Smooth muscle cell (in vitro differentiated cells): ENCODE measurements around the gene ETDA. TPM values are rescaled to one million over a fixed set of nuclear protein-coding genes. Genes with fewer than 3 reads are reported as not detected.

Experiments used
- DNase-seq: peaks from one replicate; lab custom pipeline; 2025; ENCODE audit not compliant: unreplicated experiment; lab: John Stamatoyannopoulos, UW
- H2AFZ ChIP-seq: fragments of 200-600 bp; sonication (generic); 2 replicates; pipeline ENCODE4 v1.6.0; 2016; ENCODE audit warnings: antibody characterized with exemption, low read depth, mild to moderate bottlenecking
- H3F3A ChIP-seq: fragments of 200-600 bp; sonication (generic); 2 replicates; pipeline ENCODE4 v1.6.0; 2017; ENCODE audit warnings: antibody characterized with exemption, low read depth
- H3K27ac ChIP-seq: fragments of 200-600 bp; sonication (generic); 2 replicates; pipeline ENCODE4 v1.5.1; 2016; ENCODE audit warnings: low read depth, mild to moderate bottlenecking
- H3K27me3 ChIP-seq: fragments of 200-600 bp; sonication (generic); 2 replicates; pipeline ENCODE4 v1.6.1; 2016; ENCODE audit warnings: low read depth, mild to moderate bottlenecking
- H3K36me3 ChIP-seq: fragments of 200-600 bp; sonication (generic); 2 replicates; pipeline ENCODE4 v1.5.1; 2016; ENCODE audit warnings: low read depth
- H3K4me1 ChIP-seq: fragments of 200-600 bp; sonication (generic); 2 replicates; pipeline ENCODE4 v1.5.1; 2016; ENCODE audit warnings: low read depth
- H3K4me2 ChIP-seq: fragments of 200-600 bp; sonication (generic); 2 replicates; pipeline ENCODE4 v1.6.0; 2016; ENCODE audit warnings: mild to moderate bottlenecking
- H3K4me3 ChIP-seq: fragments of 200-600 bp; sonication (generic); 2 replicates; pipeline ENCODE4 v1.5.1; 2016; ENCODE audit warnings: mild to moderate bottlenecking
- H3K79me2 ChIP-seq: fragments of 200-600 bp; sonication (generic); 2 replicates; pipeline ENCODE4 v1.6.0; 2016; ENCODE audit warnings: low read depth, mild to moderate bottlenecking
- H3K9ac ChIP-seq: fragments of 200-600 bp; sonication (generic); 2 replicates; pipeline ENCODE4 v1.6.0; 2016; ENCODE audit warnings: low read depth
- H3K9me3 ChIP-seq: fragments of 200-600 bp; sonication (generic); replicated peaks from 2 replicates; pipeline ENCODE4 v1.5.1; 2016; ENCODE audit warnings: low read depth
- H4K20me1 ChIP-seq: fragments of 200-600 bp; sonication (generic); 2 replicates; pipeline ENCODE4 v1.6.0; 2016; ENCODE audit warnings: low read depth
- WGBS: methylation state at CpG from one replicate; pipeline ENCODE4 v1.1.7; 2016; ENCODE audit warnings: low lambda C conversion rate; 5-methylcytosine and 5-hydroxymethylcytosine counted together
- polyA plus RNA-seq: library from polyadenylated mRNA; unstranded; fragments of >200 nt; fragmentation: Nextera tagmentation; extraction: Ambion mirVana; gene quantifications from 2 replicates; pipeline ENCODE4 v1.2.1, GENCODE V29; 2016
- total RNA-seq: library from RNA; depleted of rRNA; stranded (reverse); fragments of >200 nt; gene quantifications from 2 replicates; pipeline ENCODE4 v1.2.3, GENCODE V29; 2014
- TF ChIP-seq, protein P1 (sequence below): fragments of 200-600 bp; sonication (generic); IDR thresholded peaks from 2 replicates; pipeline ENCODE4 v1.5.1; 2017; ENCODE audit warnings: borderline replicate concordance, mild to moderate bottlenecking, antibody characterized with exemption; ENCODE audit not compliant: insufficient read depth, poor library complexity, severe bottlenecking

Gene ETDA
- total and polyA plus RNA-seq, 2 experiments from 2014 or later = not detected

DNA sequence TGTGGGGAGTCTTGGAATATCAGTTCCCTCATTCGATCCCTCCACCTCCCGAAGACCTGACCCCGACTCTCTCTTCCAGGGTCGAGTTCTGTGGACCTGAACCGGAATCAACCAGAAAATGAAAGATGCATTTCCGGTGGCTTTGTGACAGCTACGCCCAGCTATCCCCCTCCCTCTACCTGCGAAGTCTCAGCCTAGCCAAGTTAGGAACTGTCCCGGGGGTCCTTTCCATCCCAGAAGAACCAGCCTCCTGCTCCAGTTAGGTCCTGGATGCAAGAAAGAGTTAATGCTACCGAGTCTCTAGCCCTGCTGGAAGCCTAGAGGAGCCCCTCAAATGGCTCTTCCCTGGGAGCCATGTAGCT, 44.1 kb downstream of the ETDA start:
- Histone ChIP-seq H3K4me3 (peak overlapping the region; percentile 42), H3K27me3 (no peaks in the 10 kb centered on the region), H3K36me3 (no peaks in the 10 kb centered on the region), H3F3A (no peaks in the 10 kb centered on the region), H3K4me1 (no peaks in the 10 kb centered on the region), H4K20me1 (no peaks in the 10 kb centered on the region), H3K27ac (no peak overlapping the region), H3K4me2 (peak overlapping the region; percentile 78), H3K9me3 (no peaks in the 10 kb centered on the region), H3K79me2 (no peaks in the 10 kb centered on the region), H3K9ac (no peak overlapping the region), H2AFZ (no peak overlapping the region)
- DNase-seq = no peak
- WGBS = 59% methylated on average over 10 of the region's 10 CpGs
- TF ChIP-seq, protein P1, sequence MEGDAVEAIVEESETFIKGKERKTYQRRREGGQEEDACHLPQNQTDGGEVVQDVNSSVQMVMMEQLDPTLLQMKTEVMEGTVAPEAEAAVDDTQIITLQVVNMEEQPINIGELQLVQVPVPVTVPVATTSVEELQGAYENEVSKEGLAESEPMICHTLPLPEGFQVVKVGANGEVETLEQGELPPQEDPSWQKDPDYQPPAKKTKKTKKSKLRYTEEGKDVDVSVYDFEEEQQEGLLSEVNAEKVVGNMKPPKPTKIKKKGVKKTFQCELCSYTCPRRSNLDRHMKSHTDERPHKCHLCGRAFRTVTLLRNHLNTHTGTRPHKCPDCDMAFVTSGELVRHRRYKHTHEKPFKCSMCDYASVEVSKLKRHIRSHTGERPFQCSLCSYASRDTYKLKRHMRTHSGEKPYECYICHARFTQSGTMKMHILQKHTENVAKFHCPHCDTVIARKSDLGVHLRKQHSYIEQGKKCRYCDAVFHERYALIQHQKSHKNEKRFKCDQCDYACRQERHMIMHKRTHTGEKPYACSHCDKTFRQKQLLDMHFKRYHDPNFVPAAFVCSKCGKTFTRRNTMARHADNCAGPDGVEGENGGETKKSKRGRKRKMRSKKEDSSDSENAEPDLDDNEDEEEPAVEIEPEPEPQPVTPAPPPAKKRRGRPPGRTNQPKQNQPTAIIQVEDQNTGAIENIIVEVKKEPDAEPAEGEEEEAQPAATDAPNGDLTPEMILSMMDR = no peak

DNA sequence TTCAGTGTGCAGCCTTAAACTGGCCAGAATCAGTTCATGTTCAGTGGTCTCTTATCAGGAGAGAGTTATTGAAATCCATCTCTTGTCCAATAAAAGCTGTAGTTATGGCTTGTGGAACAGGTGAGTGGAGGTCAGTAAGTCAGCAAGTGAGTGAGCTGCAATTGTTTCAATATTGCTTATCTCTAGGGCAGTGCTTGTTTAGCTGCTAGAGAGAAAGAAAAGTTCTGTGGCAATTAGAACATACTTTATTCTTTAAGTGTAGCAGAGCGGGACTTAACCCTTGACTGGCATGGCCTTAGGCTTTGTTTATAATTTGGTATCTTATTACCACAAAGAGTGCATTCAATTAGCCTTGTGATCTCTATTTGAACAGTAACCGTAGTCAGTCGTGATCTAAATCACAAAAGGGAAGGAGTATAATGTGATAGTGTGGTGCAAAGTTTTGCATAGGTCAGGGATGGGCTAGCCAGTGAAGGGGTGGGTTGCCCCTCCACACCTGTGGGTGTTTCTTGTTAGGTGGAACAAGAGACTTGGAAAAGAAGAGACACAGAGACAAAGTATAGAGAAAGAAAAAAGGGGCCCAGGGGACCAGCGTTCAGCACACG, 50.5 kb downstream of the ETDA start:
- Histone ChIP-seq H3K36me3 (no peaks in the 10 kb centered on the region), H3K9me3 (no peaks in the 10 kb centered on the region), H3K27ac (no peak overlapping the region), H3K4me1 (no peaks in the 10 kb centered on the region), H4K20me1 (peaks cover 4% of the 10 kb centered on the region), H2AFZ (no peak overlapping the region), H3K9ac (no peak overlapping the region), H3K27me3 (no peaks in the 10 kb centered on the region), H3K4me3 (no peak overlapping the region), H3K79me2 (no peaks in the 10 kb centered on the region), H3K4me2 (no peak overlapping the region), H3F3A (no peaks in the 10 kb centered on the region)
- WGBS = 57% methylated on average over 5 of the region's 5 CpGs
- no peak for DNase-seq
- TF ChIP-seq, protein P1 = no peak

Other genes with a start within 250 kb of the ETDA start
- 13.3 and 14.6 TPM in 2 replicates for gene RTL8B, start 229.5 kb upstream of the ETDA start, total RNA-seq
- gene RTL8B, start 229.5 kb upstream of the ETDA start, polyA plus RNA-seq = 27.7 and 30.1 TPM in 2 replicates
- 93.3 and 97.1 TPM in 2 replicates for gene RTL8C, start 219.7 kb upstream of the ETDA start, total RNA-seq
- 434 and 442 TPM in 2 replicates for gene RTL8C, start 219.7 kb upstream of the ETDA start, polyA plus RNA-seq
- 23.7 and 24.2 TPM in 2 replicates for gene RTL8A, start 199.9 kb upstream of the ETDA start, total RNA-seq
- gene RTL8A, start 199.9 kb upstream of the ETDA start, polyA plus RNA-seq = 137 and 148 TPM in 2 replicates
- 3.7 and 3.9 TPM in 2 replicates for gene SMIM10L2B, start 153.3 kb upstream of the ETDA start, total RNA-seq
- gene SMIM10L2B, start 153.3 kb upstream of the ETDA start, polyA plus RNA-seq = 7.8 and 10.6 TPM in 2 replicates
- gene ETDB, start 131.5 kb upstream of the ETDA start, total RNA-seq = not detected in 2 replicates
- not detected in 2 replicates for gene ETDB, start 131.5 kb upstream of the ETDA start, polyA plus RNA-seq
- not detected in 2 replicates for gene CT55, start 80.7 kb upstream of the ETDA start, total RNA-seq
- not detected in 2 replicates for gene CT55, start 80.7 kb upstream of the ETDA start, polyA plus RNA-seq
- not detected in 2 replicates for gene ETDC, start 57.4 kb downstream of the ETDA start, total RNA-seq
- not detected in 2 replicates for gene ETDC, start 57.4 kb downstream of the ETDA start, polyA plus RNA-seq
- 7.9 and 8.2 TPM in 2 replicates for gene ZNF75D, start 92.0 kb downstream of the ETDA start, total RNA-seq
- gene ZNF75D, start 92.0 kb downstream of the ETDA start, polyA plus RNA-seq = 3.1 and 4.4 TPM in 2 replicates
- 7.5 and 12.4 TPM in 2 replicates for gene ZNF449, start 92.7 kb downstream of the ETDA start, total RNA-seq
- 3.9 and 5.3 TPM in 2 replicates for gene ZNF449, start 92.7 kb downstream of the ETDA start, polyA plus RNA-seq
- 0.45 and 1.7 TPM in 2 replicates for gene SMIM10L2A, start 169.9 kb downstream of the ETDA start, total RNA-seq
- 1.5 and 1.6 TPM in 2 replicates for gene SMIM10L2A, start 169.9 kb downstream of the ETDA start, polyA plus RNA-seq